Lower leg skin (tissue), 4 donors: ENCODE results near the gene SOHLH2. TPM values are rescaled to one million over a fixed set of nuclear protein-coding genes. Genes with fewer than 3 reads are reported as not detected.
A peak's percentile ranks its signal among the peaks of the same experiment; 100 is the strongest.

ENCODE experiments used
- DNase-seq, 2 donors: peaks; one replicate each; pipeline ENCODE4 v3.0.0-alpha.2; 2019; ENCODE audit warnings: low spot score in 2 of 2
- H3K4me3 ChIP-seq: fragments of 200-600 bp; sonication (generic); 2 replicates; pipeline ENCODE4 v1.5.1; 2017; ENCODE audit warnings: mild to moderate bottlenecking, low read depth; ENCODE audit not compliant: poor library complexity, severe bottlenecking
- CTCF ChIP-seq, 3 donors: fragments of 450-650 bp; IDR thresholded peaks; one replicate each; pipeline ENCODE4 v1.5.1; 2016; ENCODE audit warnings: antibody characterized with exemption in 3 of 3, mild to moderate bottlenecking in 3 of 3, moderate library complexity in 2 of 3
- POLR2A ChIP-seq, 2 donors: fragments of 450-650 bp; IDR thresholded peaks; one replicate each; pipeline ENCODE4 v1.6.1; 2016 to 2017; ENCODE audit warnings: antibody characterized with exemption in 2 of 2, mild to moderate bottlenecking in 1 of 2, moderate library complexity in 1 of 2
- WGBS, 2 donors: methylation state at CpG; one replicate each; pipeline ENCODE4 v1.1.5; 2018; 5-methylcytosine and 5-hydroxymethylcytosine counted together
- intact Hi-C: fragments of 100-400 bp; cut with DNase I; formaldehyde crosslinking; loops from one replicate; pipeline ENCODE4 v1.15.0; 2023; ENCODE audit warnings: low total_unique reads
- total RNA-seq, 4 donors: library from RNA; depleted of rRNA; stranded (reverse); fragments of >200 nt; gene quantifications; one replicate each; pipeline ENCODE4 v1.1.0, GENCODE V29; 2016

SOHLH2 gene
- total RNA-seq, 4 donors from 2014 or later = not detected

GRCh38 chr13:36134632-36135031 lies 79.7 kb downstream of the SOHLH2 start:
- intact Hi-C loops = no loop called here

DNA sequence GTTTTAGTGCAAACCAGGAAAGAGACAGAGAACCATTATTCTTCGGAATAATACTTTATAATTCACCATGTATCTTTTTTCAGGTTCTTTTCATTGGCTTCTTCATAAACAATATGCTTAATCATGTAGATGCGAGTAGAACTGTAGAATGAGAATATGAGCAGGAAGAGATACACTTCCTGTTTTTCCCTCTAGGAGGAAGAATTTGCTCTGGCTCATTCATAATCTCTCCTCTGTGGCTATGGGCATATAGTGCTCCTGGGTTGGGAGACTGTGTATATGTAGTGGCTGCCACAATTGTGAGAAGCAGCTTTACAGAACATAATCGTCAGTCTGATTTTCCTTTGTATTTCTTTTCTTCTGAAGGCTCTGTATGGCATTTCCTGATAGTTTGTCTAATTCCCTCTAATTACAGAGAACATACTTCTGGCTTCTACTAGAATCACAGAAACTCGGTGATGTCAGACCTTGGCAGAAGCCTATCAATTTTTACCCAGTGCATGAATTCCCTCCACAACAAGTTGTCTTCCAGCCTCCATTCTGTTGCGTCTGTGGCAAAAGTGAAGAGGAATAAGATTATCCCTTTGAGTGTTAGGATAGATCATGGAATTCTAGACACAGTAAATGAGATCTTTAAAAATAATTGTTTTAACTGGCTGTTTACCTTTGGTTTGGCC lies 80.3 kb downstream of the SOHLH2 start:
- intact Hi-C loops = no loop called here

More at GRCh38 chr13:36134632-36135031, 79.7 kb downstream of the SOHLH2 start:
- H3K4me3 ChIP-seq = no peak overlapping the region
- DNase-seq = no peak
- 70 to 72% methylated on average over 1 of the region's 1 CpG for WGBS, 2 donors
- TF ChIP-seq CTCF (IDR thresholded peaks at IDR 0.05) (no peak), POLR2A (IDR thresholded peaks at IDR 0.05) (no peak)

GRCh38 chr13:36132376-36132775 lies 82.0 kb downstream of the SOHLH2 start:
- no peak for DNase-seq
- TF ChIP-seq POLR2A (IDR thresholded peaks at IDR 0.05) (no peak), CTCF (IDR thresholded peaks at IDR 0.05) (no peak)
- intact Hi-C loops = no loop called here
- H3K4me3 ChIP-seq = no peak overlapping the region
- 73% methylated on average over 1 of the region's 1 CpG for WGBS, 2 donors

More for the DNA sequence above, 80.3 kb downstream of the SOHLH2 start:
- TF ChIP-seq CTCF (IDR thresholded peaks at IDR 0.05) (no peak), POLR2A (IDR thresholded peaks at IDR 0.05) (no peak)
- no peak overlapping the region for H3K4me3 ChIP-seq
- WGBS, 2 donors = 68 to 72% methylated on average over 5 of the region's 5 CpGs
- no peak for DNase-seq

GRCh38 chr13:36131931-36132297 lies 82.4 kb downstream of the SOHLH2 start:
- TF ChIP-seq POLR2A (IDR thresholded peaks at IDR 0.05) (no peak), CTCF (IDR thresholded peaks at IDR 0.05) (no peak)
- WGBS, 2 donors = 49 to 55% methylated on average over 5 of the region's 5 CpGs
- peak in 1 of 2 donors; percentile 43 for DNase-seq
- no peak overlapping the region for H3K4me3 ChIP-seq
- intact Hi-C loops = no loop called here

- DNase-seq = peak; percentile 42 to 92
- H3K4me3 ChIP-seq = peak within 1 kb of the TSS; percentile 39
- intact Hi-C loops = no loop called here
- WGBS, 2 donors = 7 to 9% methylated on average over 40 to 44 of the region's 48 CpGs
- no peak for TF ChIP-seq POLR2A (IDR thresholded peaks at IDR 0.05)
- TF ChIP-seq CTCF (IDR thresholded peaks at IDR 0.05) = no peak
These were observed 83.0 kb downstream of the SOHLH2 start, which contains the start of gene DCLK1 for GRCh38 chr13:36131222-36131930. TSS of gene DCLK1 (minus strand) at chr13:36131382.
